ENCODE measurements around the gene GALNT17. TPM values are rescaled to one million over a fixed set of nuclear protein-coding genes. Genes with fewer than 3 reads are reported as not detected.
A peak's percentile ranks its signal among the peaks of the same experiment; 100 is the strongest.

GALNT17 gene
- total RNA-seq, 1 donor from 2014 or later, result 20.2 TPM

DNA sequence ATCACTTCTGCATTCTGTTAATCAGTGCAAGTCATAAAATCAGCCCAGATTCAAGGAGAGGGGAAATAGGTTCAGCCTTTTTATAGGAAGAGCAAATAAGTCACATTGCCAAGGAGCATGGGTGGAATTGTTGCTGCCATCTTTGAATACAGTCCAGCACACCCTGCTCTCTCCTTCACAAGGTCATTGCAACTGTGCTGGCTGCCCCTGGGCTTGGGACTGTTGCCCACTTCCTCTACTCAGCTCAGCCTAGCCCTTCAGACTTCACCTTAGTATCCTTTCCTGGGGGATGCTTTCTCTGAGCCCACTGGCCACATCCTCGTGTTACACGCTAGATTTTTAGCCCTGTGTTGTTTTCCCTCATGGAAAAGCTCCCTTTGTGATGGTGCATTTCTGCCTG, 527.7 kb downstream of the GALNT17 start:
- Mint-ChIP-seq H3K36me3 (no peaks in the 10 kb centered on the region), H3K4me3 (no peak overlapping the region), H3K27me3 (no peaks in the 10 kb centered on the region), H3K27ac (no peak overlapping the region), H3K9me3 (no peaks in the 10 kb centered on the region), H3K4me1 (ENCODE audit: unreplicated experiment) (no peaks in the 10 kb centered on the region)
- DNase-seq (ENCODE audit: extremely low spot score, unreplicated experiment), result no peak
- TF ChIP-seq CTCF (conservative IDR thresholded peaks at IDR 0.05), result no peak

DNA sequence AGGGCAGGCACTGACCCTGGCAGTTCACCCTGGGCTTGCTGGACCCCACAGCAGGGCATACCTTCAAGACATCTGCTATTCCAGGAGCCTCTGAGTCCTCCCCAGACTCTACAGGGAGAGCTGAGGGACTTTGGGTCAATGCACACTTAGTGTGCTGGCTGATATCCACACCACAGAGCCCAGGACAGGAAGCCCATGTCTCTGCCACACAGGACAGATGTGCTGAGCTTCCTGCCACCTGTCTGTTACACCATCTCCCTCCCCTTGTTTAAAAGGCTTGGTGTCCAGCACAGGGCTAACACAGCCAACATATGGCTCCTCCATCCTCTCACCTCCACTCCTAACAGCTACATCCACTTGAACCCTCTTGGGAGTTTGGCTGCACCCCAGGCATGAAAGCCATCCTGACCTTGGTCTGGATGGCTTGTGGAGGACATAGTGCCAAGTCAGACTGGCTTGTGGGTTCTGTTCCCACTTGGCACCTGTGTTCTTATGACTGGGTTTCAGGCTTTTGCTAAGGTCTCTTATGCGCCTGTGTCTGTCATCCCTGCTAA, 529.8 kb downstream of the GALNT17 start:
- Mint-ChIP-seq H3K36me3 (no peaks in the 10 kb centered on the region), H3K4me3 (no peak overlapping the region), H3K27me3 (no peaks in the 10 kb centered on the region), H3K27ac (no peak overlapping the region), H3K9me3 (no peaks in the 10 kb centered on the region), H3K4me1 (ENCODE audit: unreplicated experiment) (no peaks in the 10 kb centered on the region)
- TF ChIP-seq CTCF (conservative IDR thresholded peaks at IDR 0.05), result no peak
- DNase-seq (ENCODE audit: extremely low spot score, unreplicated experiment), result no peak

GRCh38 chr7:71665716-71666115, 533.8 kb downstream of the GALNT17 start:
- H3K36me3 Mint-ChIP-seq, result no peaks in the 10 kb centered on the region
- TF ChIP-seq CTCF (conservative IDR thresholded peaks at IDR 0.05), result no peak
- peaks cover 6% of the 10 kb centered on the region for H3K4me1 Mint-ChIP-seq (ENCODE audit: unreplicated experiment)
- no peak overlapping the region for H3K4me3 Mint-ChIP-seq
- H3K9me3 Mint-ChIP-seq, result no peaks in the 10 kb centered on the region
- no peaks in the 10 kb centered on the region for H3K27me3 Mint-ChIP-seq
- no peak overlapping the region for H3K27ac Mint-ChIP-seq
- DNase-seq (ENCODE audit: extremely low spot score, unreplicated experiment), result no peak

DNA sequence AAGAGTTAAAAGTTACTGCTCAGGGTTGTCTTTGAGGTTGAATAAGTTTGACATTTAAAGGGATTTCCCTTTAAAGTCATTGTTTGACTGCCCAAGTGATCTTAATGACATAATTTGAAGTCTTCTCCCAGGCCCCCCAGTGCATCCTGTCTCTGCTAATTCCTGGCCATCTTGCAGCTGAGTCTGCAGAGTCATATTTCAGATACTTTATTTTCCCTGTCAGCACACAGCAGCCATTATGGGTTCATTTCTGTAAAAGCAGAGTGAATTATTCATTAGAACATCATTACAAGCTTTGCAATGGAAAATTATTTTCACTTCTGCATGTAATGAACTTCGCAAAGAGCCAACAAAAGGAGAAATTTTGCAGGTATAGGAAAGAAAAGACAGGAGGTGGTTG, 536.6 kb downstream of the GALNT17 start:
- TF ChIP-seq CTCF (conservative IDR thresholded peaks at IDR 0.05), result no peak
- no peaks in the 10 kb centered on the region for H3K9me3 Mint-ChIP-seq
- peaks cover 6% of the 10 kb centered on the region for H3K4me1 Mint-ChIP-seq (ENCODE audit: unreplicated experiment)
- no peak for DNase-seq (ENCODE audit: extremely low spot score, unreplicated experiment)
- no peak overlapping the region for H3K27ac Mint-ChIP-seq
- no peaks in the 10 kb centered on the region for H3K36me3 Mint-ChIP-seq
- no peaks in the 10 kb centered on the region for H3K27me3 Mint-ChIP-seq
- no peak overlapping the region for H3K4me3 Mint-ChIP-seq

DNA sequence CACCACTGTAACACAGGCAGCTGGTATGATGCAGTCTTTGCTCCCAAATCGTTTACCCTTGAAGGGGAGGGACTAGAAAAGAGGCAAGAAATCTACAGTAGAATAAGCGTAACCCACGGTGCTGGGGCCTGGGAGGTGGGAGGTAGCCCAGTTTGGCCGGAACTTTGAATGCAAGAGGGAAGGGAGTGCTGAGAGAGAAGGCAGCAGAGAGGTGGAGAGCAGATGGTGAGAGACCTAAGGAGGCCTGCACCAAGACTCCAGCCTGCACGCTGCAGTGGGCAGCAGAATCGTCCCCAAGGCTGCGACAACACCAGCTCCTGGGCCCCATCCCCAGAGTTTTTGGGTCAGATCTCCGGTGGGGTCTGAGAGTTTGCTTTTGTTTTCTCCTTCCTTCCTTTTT, 547.5 kb downstream of the GALNT17 start:
- no peaks in the 10 kb centered on the region for H3K9me3 Mint-ChIP-seq
- peaks cover 8% of the 10 kb centered on the region for H3K4me1 Mint-ChIP-seq (ENCODE audit: unreplicated experiment)
- H3K27ac Mint-ChIP-seq, result peak overlapping the region; percentile 17
- no peak for TF ChIP-seq CTCF (conservative IDR thresholded peaks at IDR 0.05)
- H3K27me3 Mint-ChIP-seq, result no peaks in the 10 kb centered on the region
- DNase-seq (ENCODE audit: extremely low spot score, unreplicated experiment), result no peak
- H3K36me3 Mint-ChIP-seq, result no peaks in the 10 kb centered on the region
- no peak overlapping the region for H3K4me3 Mint-ChIP-seq

DNA sequence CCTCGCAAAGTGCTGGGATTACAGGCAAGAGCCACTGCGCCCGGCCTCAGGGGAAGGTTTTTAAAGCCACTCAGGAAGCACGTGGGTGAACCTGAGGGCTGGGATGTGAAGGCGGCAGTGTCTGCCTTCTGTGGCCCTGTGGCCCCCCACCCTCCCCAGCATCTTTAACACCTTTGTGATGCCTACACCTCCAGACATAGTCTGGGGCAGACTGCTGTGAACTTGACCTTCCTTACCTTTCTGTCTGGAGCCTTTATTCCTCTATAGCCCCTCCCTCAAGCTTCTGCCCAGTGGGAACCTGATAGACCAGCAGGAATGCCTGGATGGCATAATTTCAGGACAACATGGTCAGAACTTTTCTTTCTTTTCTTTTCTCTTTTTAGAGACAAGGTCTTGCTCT, 550.2 kb downstream of the GALNT17 start:
- DNase-seq (ENCODE audit: extremely low spot score, unreplicated experiment), result no peak
- Mint-ChIP-seq H3K9me3 (no peaks in the 10 kb centered on the region), H3K4me3 (no peak overlapping the region), H3K27ac (no peak overlapping the region), H3K36me3 (no peaks in the 10 kb centered on the region), H3K27me3 (no peaks in the 10 kb centered on the region), H3K4me1 (ENCODE audit: unreplicated experiment) (peaks cover 8% of the 10 kb centered on the region)
- no peak for TF ChIP-seq CTCF (conservative IDR thresholded peaks at IDR 0.05)
